Stimulated activated CD4-positive, alpha-beta T cell treated with anti-CD3 and anti-CD28 coated beads, Interleukin-4, amount 100 ng/mL, for 48 hours (primary cell): ENCODE data around the gene CDKN2AIP.
"Not testable (repeated sequence)": the region's sequence is repeated elsewhere in the genome, so short reads cannot be mapped to it uniquely, and the experiment has no call there.

ENCODE experiments used
- DNase-seq, 2 donors: peaks; one replicate each; pipeline ENCODE4 v3.0.0-alpha.2; 2020; ENCODE audit warnings: low read depth in 2 of 2

Gene CDKN2AIP

GRCh38 chr4:183448436-183448835, 4.0 kb downstream of the CDKN2AIP start:
- DNase-seq: no peak

- DNase-seq: no peak
These were observed 4.9 kb downstream of the CDKN2AIP start for GRCh38 chr4:183449193-183449882.

- DNase-seq: no peak
These were observed 5.7 kb downstream of the CDKN2AIP start for GRCh38 chr4:183450108-183450507.

- no peak for DNase-seq
These were observed 11.2 kb downstream of the CDKN2AIP start for GRCh38 chr4:183455431-183456195.

- DNase-seq: no peak
These were observed 13.6 kb downstream of the CDKN2AIP start for GRCh38 chr4:183458005-183458404.

- not testable (repeated sequence) for DNase-seq
These were observed 19.6 kb downstream of the CDKN2AIP start for GRCh38 chr4:183463903-183464619.

GRCh38 chr4:183465879-183466278, 21.4 kb downstream of the CDKN2AIP start:
- DNase-seq: not testable (repeated sequence)

- DNase-seq: no peak
These were observed 22.8 kb downstream of the CDKN2AIP start for GRCh38 chr4:183467246-183467645.

- no peak for DNase-seq
These were observed 24.0 kb downstream of the CDKN2AIP start for GRCh38 chr4:183468210-183469095.

GRCh38 chr4:183469285-183469684, 24.8 kb downstream of the CDKN2AIP start:
- DNase-seq: no peak

- no peak for DNase-seq
These were observed 25.5 kb downstream of the CDKN2AIP start for GRCh38 chr4:183469936-183470335.

GRCh38 chr4:183470821-183471220, 26.4 kb downstream of the CDKN2AIP start:
- DNase-seq: no peak

- DNase-seq: peak; percentile 75 to 88
These were observed 27.7 kb downstream of the CDKN2AIP start for GRCh38 chr4:183471946-183472708.

GRCh38 chr4:183478123-183478522, 33.7 kb downstream of the CDKN2AIP start:
- no peak for DNase-seq

- no peak for DNase-seq
These were observed 34.5 kb downstream of the CDKN2AIP start for GRCh38 chr4:183478926-183479325.

GRCh38 chr4:183482515-183483095, 38.2 kb downstream of the CDKN2AIP start:
- DNase-seq: not testable (repeated sequence)

GRCh38 chr4:183483997-183484396, 39.6 kb downstream of the CDKN2AIP start:
- no peak for DNase-seq

GRCh38 chr4:183485411-183486160, 41.1 kb downstream of the CDKN2AIP start:
- DNase-seq: no peak

GRCh38 chr4:183492791-183493222, 48.4 kb downstream of the CDKN2AIP start:
- DNase-seq: no peak

GRCh38 chr4:183493246-183493645, 48.8 kb downstream of the CDKN2AIP start:
- no peak for DNase-seq
